Astrocyte (in vitro differentiated cells and primary cell): ENCODE results near the gene HGFAC. TPM values are rescaled to one million over a fixed set of nuclear protein-coding genes. Genes with fewer than 3 reads are reported as not detected.

Experiments
- DNase-seq: peaks from one replicate; pipeline ENCODE4 v3.0.0-alpha.2; 2010; ENCODE audit warnings: low read depth
- FAIRE-seq: peaks from 2 replicates; lab custom pipeline; 2011; peaks lifted over from hg19 to GRCh38; lab: Jason Lieb, UNC
- H2AFZ ChIP-seq: 2 replicates; pipeline ENCODE4 v1.6.0; 2012; ENCODE audit warnings: low read depth, low read length, inconsistent platforms
- H3K27ac ChIP-seq: 2 replicates; pipeline ENCODE4 v1.5.1; 2011; ENCODE audit warnings: low read depth, low read length, inconsistent platforms
- H3K27me3 ChIP-seq: 2 replicates; pipeline ENCODE4 v1.6.0; 2011; ENCODE audit warnings: low read length, inconsistent platforms; ENCODE audit not compliant: insufficient read depth
- H3K36me3 ChIP-seq: 2 replicates; pipeline ENCODE4 v1.5.1; 2011; ENCODE audit warnings: low read length, inconsistent platforms; ENCODE audit not compliant: insufficient read depth
- H3K4me1 ChIP-seq: 2 replicates; pipeline ENCODE4 v1.5.1; 2011; ENCODE audit warnings: low read length, inconsistent platforms; ENCODE audit not compliant: insufficient read depth
- H3K4me2 ChIP-seq: 2 replicates; pipeline ENCODE4 v1.6.0; 2012; ENCODE audit warnings: low read length, inconsistent platforms
- H3K4me3 ChIP-seq: 2 replicates; pipeline ENCODE4 v1.5.1; 2011; ENCODE audit warnings: low read depth, mild to moderate bottlenecking, low read length, inconsistent platforms; ENCODE audit not compliant: insufficient read depth
- H3K79me2 ChIP-seq: 2 replicates; pipeline ENCODE4 v1.6.0; 2012; ENCODE audit warnings: mild to moderate bottlenecking, low read length, inconsistent platforms; ENCODE audit not compliant: insufficient read depth
- H3K9ac ChIP-seq: 2 replicates; pipeline ENCODE4 v1.6.0; 2012; ENCODE audit warnings: mild to moderate bottlenecking, low read length, inconsistent platforms
- H3K9me3 ChIP-seq: 2 replicates; pipeline ENCODE4 v1.5.1; 2012; ENCODE audit warnings: low read depth, mild to moderate bottlenecking, low read length, inconsistent platforms; ENCODE audit not compliant: insufficient read depth
- H4K20me1 ChIP-seq: 2 replicates; pipeline ENCODE4 v1.6.0; 2012; ENCODE audit warnings: low read length, inconsistent platforms; ENCODE audit not compliant: insufficient read depth
- H3K27ac Mint-ChIP-seq: one replicate; pipeline ENCODE4 v1.8.0; 2021; ENCODE audit warnings: mild to moderate bottlenecking, mixed read lengths; ENCODE audit not compliant: unreplicated experiment
- H3K27me3 Mint-ChIP-seq: one replicate; pipeline ENCODE4 v1.8.0; 2021; ENCODE audit warnings: low read depth, mixed read lengths; ENCODE audit not compliant: unreplicated experiment
- H3K36me3 Mint-ChIP-seq: one replicate; pipeline ENCODE4 v1.8.0; 2021; ENCODE audit warnings: low read depth, mixed read lengths; ENCODE audit not compliant: unreplicated experiment
- H3K4me1 Mint-ChIP-seq: one replicate; pipeline ENCODE4 v1.8.0; 2021; ENCODE audit warnings: low read depth, mixed read lengths; ENCODE audit not compliant: unreplicated experiment
- H3K4me3 Mint-ChIP-seq: one replicate; pipeline ENCODE4 v1.8.0; 2021; ENCODE audit warnings: mild to moderate bottlenecking, moderate library complexity, mixed read lengths; ENCODE audit not compliant: unreplicated experiment
- H3K9me3 Mint-ChIP-seq: one replicate; pipeline ENCODE4 v1.8.0; 2021; ENCODE audit warnings: mild to moderate bottlenecking, mixed read lengths; ENCODE audit not compliant: unreplicated experiment
- CTCF ChIP-seq: IDR thresholded peaks from 2 replicates; pipeline ENCODE4 v1.5.1; 2011; ENCODE audit warnings: low read depth, mild to moderate bottlenecking, inconsistent platforms, low read length, moderate library complexity; ENCODE audit not compliant: insufficient read depth
- EZH2 ChIP-seq: IDR thresholded peaks from 2 replicates; pipeline ENCODE4 v1.6.1; 2012; ENCODE audit warnings: mild to moderate bottlenecking, low read length, inconsistent platforms; ENCODE audit not compliant: insufficient read depth
- total RNA-seq: library from RNA; stranded (reverse); gene quantifications from 2 replicates; pipeline ENCODE4 v1.2.1, GENCODE V29; 2021

Gene HGFAC
- total RNA-seq, 1 donor from 2014 or later = 0.52 TPM

- Histone ChIP-seq H3K27ac (no peak overlapping the region), H2AFZ (no peak overlapping the region), H3K36me3 (no peaks in the 10 kb centered on the region), H4K20me1 (no peaks in the 10 kb centered on the region), H3K4me2 (no peak overlapping the region), H3K9ac (no peak overlapping the region), H3K9me3 (no peaks in the 10 kb centered on the region), H3K27me3 (no peaks in the 10 kb centered on the region), H3K79me2 (no peaks in the 10 kb centered on the region), H3K4me1 (no peaks in the 10 kb centered on the region), H3K4me3 (no peak overlapping the region)
- DNase-seq = no peak
- H3K4me1 Mint-ChIP-seq = no peaks in the 10 kb centered on the region
- FAIRE-seq = no peak
- TF ChIP-seq CTCF (no peak), EZH2 (no peak)
- H3K4me3 Mint-ChIP-seq = no peak overlapping the region
- no peak overlapping the region for H3K27ac Mint-ChIP-seq
- no peaks in the 10 kb centered on the region for H3K36me3 Mint-ChIP-seq
- no peaks in the 10 kb centered on the region for H3K9me3 Mint-ChIP-seq
- peaks cover 4% of the 10 kb centered on the region for H3K27me3 Mint-ChIP-seq
Observed at GRCh38 chr4:3444351-3445110, 2.8 kb downstream of the HGFAC start.

GRCh38 chr4:3445111-3445820 lies 3.5 kb downstream of the HGFAC start:
- H3K27me3 Mint-ChIP-seq = peaks cover 4% of the 10 kb centered on the region
- no peak overlapping the region for H3K4me3 ChIP-seq
- no peaks in the 10 kb centered on the region for H3K4me1 ChIP-seq
- no peak overlapping the region for H3K4me2 ChIP-seq
- H3K79me2 ChIP-seq = no peaks in the 10 kb centered on the region
- DNase-seq (no peak), FAIRE-seq (no peak)
- H4K20me1 ChIP-seq = no peaks in the 10 kb centered on the region
- H3K9ac ChIP-seq = no peak overlapping the region
- H3K27ac Mint-ChIP-seq = no peak overlapping the region
- no peak overlapping the region for H3K4me3 Mint-ChIP-seq
- H3K4me1 Mint-ChIP-seq = no peaks in the 10 kb centered on the region
- H3K27ac ChIP-seq = no peak overlapping the region
- H3K27me3 ChIP-seq = no peaks in the 10 kb centered on the region
- no peaks in the 10 kb centered on the region for H3K36me3 Mint-ChIP-seq
- no peaks in the 10 kb centered on the region for H3K9me3 ChIP-seq
- TF ChIP-seq EZH2 = no peak
- no peaks in the 10 kb centered on the region for H3K9me3 Mint-ChIP-seq
- no peaks in the 10 kb centered on the region for H3K36me3 ChIP-seq
- no peak overlapping the region for H2AFZ ChIP-seq

- Histone ChIP-seq H3K79me2 (no peaks in the 10 kb centered on the region), H3K4me1 (no peaks in the 10 kb centered on the region), H3K27ac (no peak overlapping the region), H3K4me3 (no peak overlapping the region), H2AFZ (no peak overlapping the region), H3K36me3 (no peaks in the 10 kb centered on the region), H3K4me2 (no peak overlapping the region), H4K20me1 (no peaks in the 10 kb centered on the region), H3K9ac (no peak overlapping the region), H3K27me3 (no peaks in the 10 kb centered on the region), H3K9me3 (no peaks in the 10 kb centered on the region)
- FAIRE-seq = no peak
- Mint-ChIP-seq H3K4me1 (no peaks in the 10 kb centered on the region), H3K27ac (no peak overlapping the region), H3K36me3 (no peaks in the 10 kb centered on the region), H3K27me3 (peaks cover 8% of the 10 kb centered on the region), H3K4me3 (no peak overlapping the region), H3K9me3 (no peaks in the 10 kb centered on the region)
- no peak for DNase-seq
- TF ChIP-seq CTCF (no peak), EZH2 (no peak)
Observed at GRCh38 chr4:3445829-3446545, 4.2 kb downstream of the HGFAC start.
